ENCODE measurements around the gene SH3D19. TPM values are rescaled to one million over a fixed set of nuclear protein-coding genes. Genes with fewer than 3 reads are reported as not detected.

SH3D19 gene
- total RNA-seq, 2 donors from 2014 or later: 107 to 118 TPM

- H3K27me3 ChIP-seq: no peaks in the 10 kb centered on the region
- peak overlapping the region in 1 of 2 donors; percentile 4 for H3K27ac ChIP-seq
- H3K4me3 ChIP-seq: no peak overlapping the region
These were observed 132.0 kb downstream of the SH3D19 start for GRCh38 chr4:151193414-151193813.

GRCh38 chr4:151192556-151193235 is 132.7 kb downstream of the SH3D19 start:
- Histone ChIP-seq H3K36me3 (no peaks in the 10 kb centered on the region), H3K9me3 (no peaks in the 10 kb centered on the region), H3K27ac (peak overlapping the region in 1 of 2 donors; percentile 30), H3K27me3 (no peaks in the 10 kb centered on the region), H3K4me1 (peaks cover 0 to 33% of the 10 kb centered on the region in 2 donors), H3K4me3 (no peak overlapping the region)
- TF ChIP-seq CTCF (IDR thresholded peaks at IDR 0.05): no peak
- DNase-seq (ENCODE audit: low spot score): no peak

More at GRCh38 chr4:151193414-151193813, 132.0 kb downstream of the SH3D19 start:
- Histone ChIP-seq H3K4me1 (peaks cover 0 to 36% of the 10 kb centered on the region in 2 donors), H3K36me3 (no peaks in the 10 kb centered on the region), H3K9me3 (no peaks in the 10 kb centered on the region)
- DNase-seq (ENCODE audit: low spot score): no peak
- no peak for TF ChIP-seq CTCF (IDR thresholded peaks at IDR 0.05)

GRCh38 chr4:151184523-151185458 is 140.6 kb downstream of the SH3D19 start:
- no peaks in the 10 kb centered on the region for H3K27me3 ChIP-seq
- H3K27ac ChIP-seq: no peak overlapping the region
- peaks cover 11% of the 10 kb centered on the region for H3K36me3 ChIP-seq
- TF ChIP-seq CTCF (IDR thresholded peaks at IDR 0.05): no peak
- DNase-seq (ENCODE audit: low spot score): no peak
- H3K4me1 ChIP-seq: peaks cover 0 to 13% of the 10 kb centered on the region in 2 donors
- H3K4me3 ChIP-seq: no peak overlapping the region
- H3K9me3 ChIP-seq: no peaks in the 10 kb centered on the region

- H3K27ac ChIP-seq: no peak overlapping the region
- H3K36me3 ChIP-seq: peaks cover 11% of the 10 kb centered on the region
- peaks cover 0 to 13% of the 10 kb centered on the region in 2 donors for H3K4me1 ChIP-seq
- no peak for DNase-seq (ENCODE audit: low spot score)
- no peak overlapping the region for H3K4me3 ChIP-seq
- no peaks in the 10 kb centered on the region for H3K27me3 ChIP-seq
- H3K9me3 ChIP-seq: no peaks in the 10 kb centered on the region
- no peak for TF ChIP-seq CTCF (IDR thresholded peaks at IDR 0.05)
These were observed 142.9 kb downstream of the SH3D19 start for GRCh38 chr4:151182455-151182996.

- Histone ChIP-seq H3K9me3 (no peaks in the 10 kb centered on the region), H3K36me3 (peaks cover 32% of the 10 kb centered on the region)
These were observed 148.7 kb downstream of the SH3D19 start for GRCh38 chr4:151176685-151177084.

More at GRCh38 chr4:151176685-151177084, 148.7 kb downstream of the SH3D19 start:
- H3K27me3 ChIP-seq: no peaks in the 10 kb centered on the region
- TF ChIP-seq CTCF (IDR thresholded peaks at IDR 0.05): no peak
- H3K4me3 ChIP-seq: no peak overlapping the region
- H3K4me1 ChIP-seq: peaks cover 0 to 29% of the 10 kb centered on the region in 2 donors
- DNase-seq (ENCODE audit: low spot score): no peak
- H3K27ac ChIP-seq: no peak overlapping the region

Data from right atrium auricular region (tissue), 2 donors.